K562 (cell line): Measurements from ENCODE around the gene LRMDA. TPM values are rescaled to one million over a fixed set of nuclear protein-coding genes. Genes with fewer than 3 reads are reported as not detected.

Source experiments
- ATAC-seq: fragments of 200-7000 bp; cut with Tn5 transposase; 3 replicates; pipeline ENCODE4 v1.9.1; 2020; ENCODE audit warnings: moderate library complexity
- BruUV-seq: library from RNA; stranded (reverse); fragments of 400-500 nt; replicated peaks from 2 replicates; lab custom pipeline; 2021; lab: Mats Ljungman, UMichigan
- CTCF ChIA-PET: fragments of 300-600 bp; formaldehyde crosslinking; extraction: SDS; loops from one replicate; lab custom pipeline; 2021; ENCODE audit warnings: low intra/inter-chr PET ratio; lab: Yijun Ruan, JAX
- POLR2A ChIA-PET: fragments of 300-600, 350-650 bp; sonication (Branson Sonifier 250); formaldehyde crosslinking; extraction: SDS; loops from one replicate; lab custom pipeline; 2021; ENCODE audit warnings: antibody characterized with exemption, inconsistent platforms; lab: Yijun Ruan, JAX
- DNase-seq, 4 experiments: peaks; one replicate each; pipeline versions ENCODE4 v3.0.0 to v3.0.0-alpha.2; 2011 to 2018; ENCODE audit warnings: low spot score in 3 of 4, mixed read lengths in 3 of 4; ENCODE audit errors: extremely low read depth in 1 of 4
- FAIRE-seq: peaks from 2 replicates; lab custom pipeline; 2011; peaks lifted over from hg19 to GRCh38; lab: Jason Lieb, UNC
- H2AFZ ChIP-seq: 2 replicates; pipeline ENCODE4 v1.6.0; 2011; ENCODE audit warnings: low read depth, low read length, control low read depth, inconsistent platforms
- H3K27ac ChIP-seq: fragments of 200-600 bp; 3 replicates; pipeline ENCODE4 v1.8.0; 2011; ENCODE audit warnings: low read depth, mild to moderate bottlenecking, control low read depth, inconsistent platforms, low read length, moderate library complexity, mixed read lengths; ENCODE audit errors: extremely low read depth
- H3K27me3 ChIP-seq, 2 experiments: fragments of 300-600 bp in 1 of 2; 2 replicates in 1 of 2; 3 replicates in 1 of 2; pipeline versions ENCODE4 v1.6.0 to v1.8.0; 2011; ENCODE audit warnings: inconsistent platforms in 2 of 2, low read length in 2 of 2, mild to moderate bottlenecking in 1 of 2, mixed read lengths in 1 of 2, moderate library complexity in 1 of 2; ENCODE audit not compliant: control insufficient read depth in 2 of 2, insufficient read depth in 2 of 2
- H3K36me3 ChIP-seq: fragments of 300-600 bp; 3 replicates; pipeline ENCODE4 v1.8.0; 2011; ENCODE audit warnings: mild to moderate bottlenecking, low read length, inconsistent platforms; ENCODE audit not compliant: control insufficient read depth, insufficient read depth
- H3K4me1 ChIP-seq, 2 experiments: fragments of 200-600 bp in 1 of 2; replicated peaks in 1 of 2; 2 replicates in 1 of 2; 3 replicates in 1 of 2; pipeline versions ENCODE4 v1.5.1 to v1.8.0; 2011; ENCODE audit warnings: inconsistent platforms in 2 of 2, low read length in 2 of 2, mild to moderate bottlenecking in 1 of 2, mixed read lengths in 1 of 2, moderate library complexity in 1 of 2; ENCODE audit not compliant: control insufficient read depth in 2 of 2, insufficient read depth in 2 of 2
- H3K4me2 ChIP-seq: 2 replicates; pipeline ENCODE4 v1.6.1; 2011; ENCODE audit warnings: low read length, control low read depth, inconsistent platforms, mixed read lengths; ENCODE audit not compliant: insufficient read depth
- H3K4me3 ChIP-seq: fragments of 200-600 bp; sonication (generic), shearing (Covaris generic); 2 replicates; pipeline ENCODE4 v1.5.1; 2016; ENCODE audit warnings: control low read depth, inconsistent platforms
- H3K79me2 ChIP-seq: fragments of 200-600 bp; 3 replicates; pipeline ENCODE4 v1.8.0; 2011; ENCODE audit warnings: low read length, inconsistent platforms; ENCODE audit not compliant: control insufficient read depth, insufficient read depth
- H3K9ac ChIP-seq, 2 experiments: 2 replicates each; pipeline versions ENCODE4 v1.6.0 to v1.6.1; 2011; ENCODE audit warnings: low read depth in 2 of 2, low read length in 2 of 2, control low read depth in 1 of 2, inconsistent platforms in 1 of 2, mild to moderate bottlenecking in 1 of 2, mixed read lengths in 1 of 2; ENCODE audit not compliant: insufficient read depth in 1 of 2
- H3K9me1 ChIP-seq: one replicate; pipeline ENCODE4 v1.6.0; 2011; ENCODE audit warnings: inconsistent platforms, mild to moderate bottlenecking, low read length, moderate library complexity; ENCODE audit not compliant: control insufficient read depth, insufficient read depth
- H3K9me3 ChIP-seq: replicated peaks from 2 replicates; pipeline ENCODE4 v1.5.1; 2011; ENCODE audit warnings: low read depth, low read length, inconsistent platforms; ENCODE audit not compliant: control insufficient read depth, insufficient read depth
- H4K20me1 ChIP-seq: replicated peaks from 2 replicates; pipeline ENCODE4 v1.6.1; 2011; ENCODE audit warnings: low read length, inconsistent platforms, mixed read lengths; ENCODE audit not compliant: control insufficient read depth, insufficient read depth
- HDAC1 ChIP-seq, 2 experiments: fragments of 450-650 bp; IDR thresholded peaks; 2 replicates each; pipeline ENCODE4 v1.6.1; 2016 to 2017; ENCODE audit warnings: inconsistent platforms in 1 of 2, mild to moderate bottlenecking in 1 of 2, moderate library complexity in 1 of 2
- MXI1 ChIP-seq: IDR thresholded peaks from 2 replicates; pipeline ENCODE4 v1.6.1; 2011; ENCODE audit warnings: low read depth, mild to moderate bottlenecking, improper control_type of control experiment, low read length
- SNRNP70 ChIP-seq: fragments of 200-400 bp; formaldehyde crosslinking; optimal IDR thresholded peaks from 2 replicates; pipeline ENCODE3; 2017; ENCODE audit warnings: low read depth, low read length
- TAF15 ChIP-seq: fragments of 200-400 bp; formaldehyde crosslinking; IDR thresholded peaks from 2 replicates; pipeline ENCODE4 v1.6.1; 2017; ENCODE audit warnings: mild to moderate bottlenecking, low read depth, low read length, moderate library complexity
- WGBS: fragments of 100-300 bp; shearing (Covaris generic); methylation state at CpG from one replicate; pipeline ENCODE4 v1.1.6; 2016; ENCODE audit warnings: low coverage, mixed read lengths; ENCODE audit not compliant: insufficient coverage; ENCODE audit errors: missing lambda C conversion rate; 5-methylcytosine and 5-hydroxymethylcytosine counted together
- in situ Hi-C: fragments of 300-500 bp; cut with MboI; formaldehyde crosslinking; loops from 4 replicates; pipeline ENCODE4 v1.15.0; 2018; ENCODE audit warnings: inconsistent platforms, mixed read lengths
- intact Hi-C: fragments of 100-400 bp; cut with micrococcal nuclease; formaldehyde crosslinking; loops from 2 replicates; pipeline ENCODE4 v1.14.2; 2022
- polyA plus RNA-seq, 8 experiments: library from polyadenylated mRNA; depleted of rRNA in 4 of 8; stranded (reverse) in 5 of 8; unstranded in 3 of 8; fragments of >200 nt; fragmentation: Nextera tagmentation in 2 of 8; fragmentation: Illumina TruSeq in 1 of 8; extraction: Ambion mirVana in 2 of 8; extraction: Trizol in 1 of 8; gene quantifications; 2 replicates each; pipeline versions ENCODE4 v1.2.1 to v1.2.3, GENCODE V29; 2011 to 2014; ENCODE audit warnings: inconsistent platforms in 1 of 8, missing spikeins in 1 of 8
- total RNA-seq, 7 experiments: library from RNA; depleted of rRNA in 6 of 7; stranded (reverse); fragments of >200 nt in 6 of 7; fragmentation: Illumina TruSeq in 2 of 7; extraction: Trizol in 2 of 7; gene quantifications; 2 replicates each; pipeline versions ENCODE4 v1.2.1 to v1.2.3, GENCODE V29; 2011 to 2021; ENCODE audit warnings: low replicate concordance in 1 of 7
- TF ChIP-seq, protein P1 (sequence below): fragments of 450-650 bp; IDR thresholded peaks from 2 replicates; pipeline ENCODE4 v1.6.1; 2016; ENCODE audit warnings: missing biosample characterization, missing genetic modification characterization
- TF ChIP-seq, protein P2 (sequence below): fragments of 450-650 bp; formaldehyde crosslinking; IDR thresholded peaks from 2 replicates; pipeline ENCODE4 v1.4.0; 2020; ENCODE audit warnings: mild to moderate bottlenecking
- TF ChIP-seq, protein P3 (sequence below): sonication (generic); formaldehyde crosslinking; IDR thresholded peaks from 2 replicates; pipeline ENCODE4 v1.8.0; 2022; ENCODE audit warnings: mild to moderate bottlenecking, missing genetic modification reagents
- TF ChIP-seq, protein P4 (sequence below): IDR thresholded peaks from 2 replicates; pipeline ENCODE4 v1.6.1; 2014; ENCODE audit warnings: antibody characterized with exemption

Gene LRMDA
- total and polyA plus RNA-seq, 9 of the 15 experiments (the other 6 are each of a cell fraction or from before 2014, with no cell fraction given), result 0.25 TPM; not detected in 8

DNA sequence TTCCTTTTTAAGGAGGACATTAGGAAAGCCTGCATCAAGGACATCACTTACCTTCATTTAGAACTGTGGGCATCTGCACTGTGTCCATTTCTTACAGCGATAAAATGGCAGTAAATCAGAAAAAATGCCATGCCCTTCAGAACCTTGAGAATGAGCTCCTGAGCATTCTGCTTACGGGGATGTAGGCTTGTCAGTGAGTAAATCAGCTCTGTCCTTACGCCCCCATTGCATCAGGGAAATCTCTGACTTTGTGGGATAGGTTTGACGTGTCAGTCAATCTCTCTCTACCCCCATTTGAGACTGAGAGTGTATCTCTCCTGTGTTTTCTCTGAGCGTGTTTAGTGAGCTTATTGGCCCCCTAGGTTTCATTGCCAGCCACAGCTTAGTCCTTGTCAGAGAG, 837.1 kb downstream of the LRMDA start:
- no peak overlapping the region for H3K27ac ChIP-seq
- no peak overlapping the region for H3K4me2 ChIP-seq
- intact Hi-C loops (no loop called here), in situ Hi-C loops (no loop called here)
- no peak for TF ChIP-seq SNRNP70
- TF ChIP-seq, protein P1, sequence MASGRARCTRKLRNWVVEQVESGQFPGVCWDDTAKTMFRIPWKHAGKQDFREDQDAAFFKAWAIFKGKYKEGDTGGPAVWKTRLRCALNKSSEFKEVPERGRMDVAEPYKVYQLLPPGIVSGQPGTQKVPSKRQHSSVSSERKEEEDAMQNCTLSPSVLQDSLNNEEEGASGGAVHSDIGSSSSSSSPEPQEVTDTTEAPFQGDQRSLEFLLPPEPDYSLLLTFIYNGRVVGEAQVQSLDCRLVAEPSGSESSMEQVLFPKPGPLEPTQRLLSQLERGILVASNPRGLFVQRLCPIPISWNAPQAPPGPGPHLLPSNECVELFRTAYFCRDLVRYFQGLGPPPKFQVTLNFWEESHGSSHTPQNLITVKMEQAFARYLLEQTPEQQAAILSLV (tag), result no peak
- TF ChIP-seq MXI1, result no peak
- TF ChIP-seq HDAC1 (IDR thresholded peaks at IDR 0.05), result no peak
- TF ChIP-seq, protein P2, sequence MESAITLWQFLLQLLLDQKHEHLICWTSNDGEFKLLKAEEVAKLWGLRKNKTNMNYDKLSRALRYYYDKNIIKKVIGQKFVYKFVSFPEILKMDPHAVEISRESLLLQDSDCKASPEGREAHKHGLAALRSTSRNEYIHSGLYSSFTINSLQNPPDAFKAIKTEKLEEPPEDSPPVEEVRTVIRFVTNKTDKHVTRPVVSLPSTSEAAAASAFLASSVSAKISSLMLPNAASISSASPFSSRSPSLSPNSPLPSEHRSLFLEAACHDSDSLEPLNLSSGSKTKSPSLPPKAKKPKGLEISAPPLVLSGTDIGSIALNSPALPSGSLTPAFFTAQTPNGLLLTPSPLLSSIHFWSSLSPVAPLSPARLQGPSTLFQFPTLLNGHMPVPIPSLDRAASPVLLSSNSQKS (CRISPR knock-in tag), result no peak
- TF ChIP-seq, protein P3, sequence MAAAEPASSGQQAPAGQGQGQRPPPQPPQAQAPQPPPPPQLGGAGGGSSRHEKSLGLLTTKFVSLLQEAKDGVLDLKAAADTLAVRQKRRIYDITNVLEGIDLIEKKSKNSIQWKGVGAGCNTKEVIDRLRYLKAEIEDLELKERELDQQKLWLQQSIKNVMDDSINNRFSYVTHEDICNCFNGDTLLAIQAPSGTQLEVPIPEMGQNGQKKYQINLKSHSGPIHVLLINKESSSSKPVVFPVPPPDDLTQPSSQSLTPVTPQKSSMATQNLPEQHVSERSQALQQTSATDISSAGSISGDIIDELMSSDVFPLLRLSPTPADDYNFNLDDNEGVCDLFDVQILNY (CRISPR knock-in tag), result no peak
- TF ChIP-seq, protein P4, sequence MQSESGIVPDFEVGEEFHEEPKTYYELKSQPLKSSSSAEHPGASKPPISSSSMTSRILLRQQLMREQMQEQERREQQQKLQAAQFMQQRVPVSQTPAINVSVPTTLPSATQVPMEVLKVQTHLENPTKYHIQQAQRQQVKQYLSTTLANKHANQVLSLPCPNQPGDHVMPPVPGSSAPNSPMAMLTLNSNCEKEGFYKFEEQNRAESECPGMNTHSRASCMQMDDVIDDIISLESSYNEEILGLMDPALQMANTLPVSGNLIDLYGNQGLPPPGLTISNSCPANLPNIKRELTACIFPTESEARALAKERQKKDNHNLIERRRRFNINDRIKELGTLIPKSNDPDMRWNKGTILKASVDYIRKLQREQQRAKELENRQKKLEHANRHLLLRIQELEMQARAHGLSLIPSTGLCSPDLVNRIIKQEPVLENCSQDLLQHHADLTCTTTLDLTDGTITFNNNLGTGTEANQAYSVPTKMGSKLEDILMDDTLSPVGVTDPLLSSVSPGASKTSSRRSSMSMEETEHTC, result no peak
- TF ChIP-seq TAF15, result no peak
- no peak overlapping the region for H2AFZ ChIP-seq
- H3K79me2 ChIP-seq, result no peaks in the 10 kb centered on the region
- H3K4me1 ChIP-seq, result no peaks in the 10 kb centered on the region
- no TSS peak for BruUV-seq
- no peaks in the 10 kb centered on the region for H3K36me3 ChIP-seq
- ChIA-PET CTCF (no interaction called here), POLR2A (no interaction called here)
- DNase-seq (no peak), FAIRE-seq (no peak), ATAC-seq (no peak)
- no peaks in the 10 kb centered on the region for H3K9me3 ChIP-seq
- H3K9ac ChIP-seq, result no peak overlapping the region
- H3K4me3 ChIP-seq, result no peak overlapping the region
- H3K9me1 ChIP-seq, result no peaks in the 10 kb centered on the region
- no peaks in the 10 kb centered on the region for H3K27me3 ChIP-seq
- no peaks in the 10 kb centered on the region for H4K20me1 ChIP-seq
- 1% methylated on average over 5 of the region's 5 CpGs for WGBS
